NOMO-1 (cell line): Measurements from ENCODE around the gene MS4A6E.
"Not testable (repeated sequence)": the region's sequence is repeated elsewhere in the genome, so short reads cannot be mapped to it uniquely, and the experiment has no call there.

ENCODE experiments used
- DNase-seq, 2 experiments: peaks; one replicate each; lab custom pipeline; 2025; ENCODE audit not compliant: unreplicated experiment in 2 of 2; lab: John Stamatoyannopoulos, UW

The MS4A6E gene

GRCh38 chr11:60326955-60327354, at the start of gene MS4A6E:
TSS of gene MS4A6E (plus strand) at chr11:60327255. CDS start at chr11:60334896, 7,641 bp downstream.
- DNase-seq, result no peak

GRCh38 chr11:60280412-60280811, 46.6 kb upstream of the MS4A6E start, which contains the start of gene MS4A4A:
TSS of gene MS4A4A (plus strand) at chr11:60280666. CDS start at chr11:60280676, 10 bp downstream.
- DNase-seq, result peak; percentile 93 to 97

GRCh38 chr11:60281485-60281884, 45.6 kb upstream of the MS4A6E start:
- peak; percentile 8 to 33 for DNase-seq

- peak in 1 of 2 experiments; percentile 22 for DNase-seq
These were observed 44.8 kb upstream of the MS4A6E start for GRCh38 chr11:60282286-60282685.

GRCh38 chr11:60285411-60286126, 41.5 kb upstream of the MS4A6E start:
- DNase-seq, result not testable (repeated sequence)

- no peak for DNase-seq
These were observed 38.5 kb upstream of the MS4A6E start for GRCh38 chr11:60288531-60288930.

- DNase-seq, result no peak
These were observed 34.9 kb upstream of the MS4A6E start for GRCh38 chr11:60292145-60292544.

- no peak for DNase-seq
These were observed 25.9 kb upstream of the MS4A6E start for GRCh38 chr11:60301178-60301577.

- DNase-seq, result not testable (repeated sequence)
These were observed 25.2 kb upstream of the MS4A6E start for GRCh38 chr11:60301884-60302283.

- DNase-seq, result no peak
These were observed 23.4 kb upstream of the MS4A6E start for GRCh38 chr11:60303661-60304060.

GRCh38 chr11:60305906-60306619, 21.0 kb upstream of the MS4A6E start:
- DNase-seq, result no peak

- no peak for DNase-seq
These were observed 19.4 kb upstream of the MS4A6E start for GRCh38 chr11:60307507-60308195.

- DNase-seq, result peak in 1 of 2 experiments; percentile 9
These were observed 16.6 kb upstream of the MS4A6E start for GRCh38 chr11:60310407-60310998.

GRCh38 chr11:60314635-60315321, 12.3 kb upstream of the MS4A6E start:
- no peak for DNase-seq

- DNase-seq, result no peak
These were observed 11.2 kb upstream of the MS4A6E start for GRCh38 chr11:60315871-60316270.

- DNase-seq, result no peak
These were observed 10.7 kb upstream of the MS4A6E start for GRCh38 chr11:60316317-60316716.

- no peak for DNase-seq
These were observed 8.3 kb upstream of the MS4A6E start for GRCh38 chr11:60318726-60319125.

GRCh38 chr11:60321051-60321450, 6.0 kb upstream of the MS4A6E start:
- DNase-seq, result no peak

- DNase-seq, result no peak
These were observed 1.4 kb downstream of the MS4A6E start for GRCh38 chr11:60328460-60328859.

- peak in 1 of 2 experiments; percentile 10 for DNase-seq
These were observed 5.8 kb downstream of the MS4A6E start for GRCh38 chr11:60332846-60333245.
